Measurements from ENCODE around the gene FYCO1. TPM values are rescaled to one million over a fixed set of nuclear protein-coding genes. Genes with fewer than 3 reads are reported as not detected.

The FYCO1 gene
- total RNA-seq, 1 donor = 12.1 TPM

- Histone ChIP-seq H3K4me3 (ENCODE audit: low read length) (no peak overlapping the region), H3K27me3 (ENCODE audit: insufficient read depth, low read length) (no peaks in the 10 kb centered on the region), H3K9me3 (ENCODE audit: low read depth, low read length) (no peaks in the 10 kb centered on the region), H3K4me1 (ENCODE audit: insufficient read depth, low read length) (peaks cover 26% of the 10 kb centered on the region)
Measured at GRCh38 chr3:45917146-45917898, 78.3 kb downstream of the FYCO1 start.

- Histone ChIP-seq H3K27me3 (ENCODE audit: insufficient read depth, low read length) (no peaks in the 10 kb centered on the region), H3K9me3 (ENCODE audit: low read depth, low read length) (no peaks in the 10 kb centered on the region), H3K4me1 (ENCODE audit: insufficient read depth, low read length) (peaks cover 26% of the 10 kb centered on the region), H3K4me3 (ENCODE audit: low read length) (no peak overlapping the region)
Measured at GRCh38 chr3:45915518-45916231, 79.9 kb downstream of the FYCO1 start.

- Histone ChIP-seq H3K27me3 (ENCODE audit: insufficient read depth, low read length) (no peaks in the 10 kb centered on the region), H3K4me3 (ENCODE audit: low read length) (no peak overlapping the region), H3K9me3 (ENCODE audit: low read depth, low read length) (no peaks in the 10 kb centered on the region), H3K4me1 (ENCODE audit: insufficient read depth, low read length) (peaks cover 26% of the 10 kb centered on the region)
Measured at GRCh38 chr3:45915059-45915439, 80.6 kb downstream of the FYCO1 start.

- Histone ChIP-seq H3K9me3 (ENCODE audit: low read depth, low read length) (no peaks in the 10 kb centered on the region), H3K4me1 (ENCODE audit: insufficient read depth, low read length) (peaks cover 26% of the 10 kb centered on the region), H3K4me3 (ENCODE audit: low read length) (no peak overlapping the region), H3K27me3 (ENCODE audit: insufficient read depth, low read length) (no peaks in the 10 kb centered on the region)
Measured at GRCh38 chr3:45914362-45915058, 81.1 kb downstream of the FYCO1 start.

GRCh38 chr3:45912435-45912834, 83.2 kb downstream of the FYCO1 start:
- Histone ChIP-seq H3K9me3 (ENCODE audit: low read depth, low read length) (no peaks in the 10 kb centered on the region), H3K4me3 (ENCODE audit: low read length) (no peak overlapping the region), H3K4me1 (ENCODE audit: insufficient read depth, low read length) (peaks cover 37% of the 10 kb centered on the region), H3K27me3 (ENCODE audit: insufficient read depth, low read length) (no peaks in the 10 kb centered on the region)

- Histone ChIP-seq H3K4me3 (ENCODE audit: low read length) (no peak overlapping the region), H3K9me3 (ENCODE audit: low read depth, low read length) (no peaks in the 10 kb centered on the region), H3K4me1 (ENCODE audit: insufficient read depth, low read length) (peaks cover 35% of the 10 kb centered on the region), H3K27me3 (ENCODE audit: insufficient read depth, low read length) (no peaks in the 10 kb centered on the region)
Measured at GRCh38 chr3:45911511-45912226, 84.0 kb downstream of the FYCO1 start.

GRCh38 chr3:45910892-45911291, 84.7 kb downstream of the FYCO1 start:
- no peak overlapping the region for H3K4me3 ChIP-seq (ENCODE audit: low read length)
- H3K27me3 ChIP-seq (ENCODE audit: insufficient read depth, low read length) = no peaks in the 10 kb centered on the region
- H3K4me1 ChIP-seq (ENCODE audit: insufficient read depth, low read length) = peaks cover 27% of the 10 kb centered on the region
- no peaks in the 10 kb centered on the region for H3K9me3 ChIP-seq (ENCODE audit: low read depth, low read length)

GRCh38 chr3:45909542-45909941, 86.1 kb downstream of the FYCO1 start:
- Histone ChIP-seq H3K27me3 (ENCODE audit: insufficient read depth, low read length) (no peaks in the 10 kb centered on the region), H3K9me3 (ENCODE audit: low read depth, low read length) (no peaks in the 10 kb centered on the region), H3K4me1 (ENCODE audit: insufficient read depth, low read length) (peaks cover 15% of the 10 kb centered on the region), H3K4me3 (ENCODE audit: low read length) (no peak overlapping the region)

- no peak overlapping the region for H3K4me3 ChIP-seq (ENCODE audit: low read length)
- peaks cover 11% of the 10 kb centered on the region for H3K4me1 ChIP-seq (ENCODE audit: insufficient read depth, low read length)
Measured at GRCh38 chr3:45908761-45909160, 86.9 kb downstream of the FYCO1 start.

GRCh38 chr3:45907769-45908705, 87.6 kb downstream of the FYCO1 start:
- no peaks in the 10 kb centered on the region for H3K9me3 ChIP-seq (ENCODE audit: low read depth, low read length)
- H3K4me3 ChIP-seq (ENCODE audit: low read length) = no peak overlapping the region
- no peaks in the 10 kb centered on the region for H3K27me3 ChIP-seq (ENCODE audit: insufficient read depth, low read length)
- H3K4me1 ChIP-seq (ENCODE audit: insufficient read depth, low read length) = peaks cover 11% of the 10 kb centered on the region

More at GRCh38 chr3:45908761-45909160, 86.9 kb downstream of the FYCO1 start:
- Histone ChIP-seq H3K27me3 (ENCODE audit: insufficient read depth, low read length) (no peaks in the 10 kb centered on the region), H3K9me3 (ENCODE audit: low read depth, low read length) (no peaks in the 10 kb centered on the region)

GRCh38 chr3:45906681-45907407, 88.8 kb downstream of the FYCO1 start:
- H3K9me3 ChIP-seq (ENCODE audit: low read depth, low read length) = no peaks in the 10 kb centered on the region
- no peak overlapping the region for H3K4me3 ChIP-seq (ENCODE audit: low read length)
- H3K4me1 ChIP-seq (ENCODE audit: insufficient read depth, low read length) = peaks cover 11% of the 10 kb centered on the region
- H3K27me3 ChIP-seq (ENCODE audit: insufficient read depth, low read length) = no peaks in the 10 kb centered on the region

GRCh38 chr3:45905755-45906154, 89.9 kb downstream of the FYCO1 start:
- H3K9me3 ChIP-seq (ENCODE audit: low read depth, low read length) = no peaks in the 10 kb centered on the region
- H3K4me1 ChIP-seq (ENCODE audit: insufficient read depth, low read length) = peaks cover 11% of the 10 kb centered on the region
- no peak overlapping the region for H3K4me3 ChIP-seq (ENCODE audit: low read length)
- H3K27me3 ChIP-seq (ENCODE audit: insufficient read depth, low read length) = no peaks in the 10 kb centered on the region

- Histone ChIP-seq H3K4me1 (ENCODE audit: insufficient read depth, low read length) (peaks cover 11% of the 10 kb centered on the region), H3K9me3 (ENCODE audit: low read depth, low read length) (no peaks in the 10 kb centered on the region), H3K27me3 (ENCODE audit: insufficient read depth, low read length) (no peaks in the 10 kb centered on the region), H3K4me3 (ENCODE audit: low read length) (no peak overlapping the region)
Measured at GRCh38 chr3:45904931-45905330, 90.7 kb downstream of the FYCO1 start.
